ENCODE measurements around the gene GABRB1.

- TF ChIP-seq CTCF (IDR thresholded peaks at IDR 0.05) (no peak), EZH2 (IDR thresholded peaks at IDR 0.05; ENCODE audit: borderline replicate concordance, insufficient read depth, low read depth, low read length, poor library complexity, severe bottlenecking) (no peak)
Observed at GRCh38 chr4:47373174-47373573, 341.8 kb downstream of the GABRB1 start.

Measured in B cell (primary cell).